ENCODE data around the gene ZKSCAN2.

Gene ZKSCAN2

GRCh38 chr16:25223964-25224363 lies 33.7 kb downstream of the ZKSCAN2 start:
- DNase-seq (ENCODE audit: low read depth, low spot score): no peak

GRCh38 chr16:25222959-25223358 lies 34.7 kb downstream of the ZKSCAN2 start:
- no peak for DNase-seq (ENCODE audit: low read depth, low spot score)

GRCh38 chr16:25219070-25219737 lies 38.4 kb downstream of the ZKSCAN2 start:
- no peak for DNase-seq (ENCODE audit: low read depth, low spot score)

GRCh38 chr16:25217921-25218320 lies 39.7 kb downstream of the ZKSCAN2 start:
- no peak for DNase-seq (ENCODE audit: low read depth, low spot score)

- no peak for DNase-seq (ENCODE audit: low read depth, low spot score)
Observed at GRCh38 chr16:25217112-25217511, 40.5 kb downstream of the ZKSCAN2 start.

- DNase-seq (ENCODE audit: low read depth, low spot score): no peak
Observed at GRCh38 chr16:25213709-25214397, 43.8 kb downstream of the ZKSCAN2 start.

- DNase-seq (ENCODE audit: low read depth, low spot score): no peak
Observed at GRCh38 chr16:25212636-25213035, 45.0 kb downstream of the ZKSCAN2 start.

GRCh38 chr16:25210758-25211157 lies 46.9 kb downstream of the ZKSCAN2 start:
- DNase-seq (ENCODE audit: low read depth, low spot score): no peak

- no peak for DNase-seq (ENCODE audit: low read depth, low spot score)
Observed at GRCh38 chr16:25199457-25199856, 58.2 kb downstream of the ZKSCAN2 start.

GRCh38 chr16:25198021-25198420 lies 59.6 kb downstream of the ZKSCAN2 start:
- DNase-seq (ENCODE audit: low read depth, low spot score): no peak

GRCh38 chr16:25194273-25194878 lies 63.3 kb downstream of the ZKSCAN2 start:
- no peak for DNase-seq (ENCODE audit: low read depth, low spot score)

- no peak for DNase-seq (ENCODE audit: low read depth, low spot score)
Observed at GRCh38 chr16:25192096-25192495, 65.5 kb downstream of the ZKSCAN2 start.

- DNase-seq (ENCODE audit: low read depth, low spot score): no peak
Observed at GRCh38 chr16:25189305-25189704, 68.3 kb downstream of the ZKSCAN2 start.

GRCh38 chr16:25187491-25187795 lies 70.2 kb downstream of the ZKSCAN2 start:
- no peak for DNase-seq (ENCODE audit: low read depth, low spot score)
